Suppressor macrophage treated with lipopolysaccharide for 1 hour (primary cell): ENCODE results near the gene NUP160.
"Not testable (repeated sequence)": the region's sequence is repeated elsewhere in the genome, so short reads cannot be mapped to it uniquely, and the experiment has no call there.

Experiments
- DNase-seq, 3 donors: peaks; one replicate each; pipeline ENCODE4 v3.0.0-alpha.2; 2020 to 2022

Gene NUP160

GRCh38 chr11:47784785-47785381 lies 63.3 kb downstream of the NUP160 start:
- DNase-seq: no peak

- DNase-seq: no peak
These were observed 65.0 kb downstream of the NUP160 start for GRCh38 chr11:47783087-47783610.

- no peak for DNase-seq
These were observed 69.2 kb downstream of the NUP160 start for GRCh38 chr11:47778878-47779483.

DNA sequence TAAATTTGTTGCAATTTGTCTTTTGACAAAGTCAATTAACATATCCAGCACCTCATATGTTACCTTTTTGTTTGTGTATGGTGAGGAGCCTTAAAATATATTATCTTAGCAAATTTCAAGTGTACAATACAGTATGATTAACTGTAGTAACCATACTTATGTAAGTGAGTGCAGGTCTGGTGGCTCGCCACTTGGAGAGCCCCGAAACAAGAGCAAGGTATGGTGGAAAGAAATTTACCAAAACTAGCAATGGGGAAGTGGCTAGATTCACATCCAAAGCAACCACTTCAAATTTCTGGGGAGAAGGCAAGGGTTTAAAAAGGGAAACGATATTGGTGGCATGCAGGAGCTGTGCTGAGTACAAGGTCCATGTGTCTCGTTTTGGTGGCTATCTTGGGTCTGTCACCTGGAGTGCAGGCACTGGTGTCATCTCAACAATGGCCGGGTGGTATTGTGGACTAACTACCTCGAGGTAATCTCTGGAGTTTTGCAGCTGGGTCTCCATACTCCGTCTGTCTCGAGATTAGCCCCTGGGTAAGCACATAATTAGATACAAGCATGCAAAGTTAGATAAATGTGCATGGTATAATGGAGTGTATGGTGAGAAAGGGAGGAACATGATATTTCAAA lies 72.8 kb downstream of the NUP160 start:
- no peak for DNase-seq

GRCh38 chr11:47773882-47774281 lies 74.3 kb downstream of the NUP160 start:
- no peak for DNase-seq

GRCh38 chr11:47769556-47769955 lies 78.6 kb downstream of the NUP160 start:
- DNase-seq: not testable (repeated sequence)

- peak; percentile 53 to 72 (median 63) for DNase-seq
These were observed 80.0 kb downstream of the NUP160 start for GRCh38 chr11:47768101-47768612.

DNA sequence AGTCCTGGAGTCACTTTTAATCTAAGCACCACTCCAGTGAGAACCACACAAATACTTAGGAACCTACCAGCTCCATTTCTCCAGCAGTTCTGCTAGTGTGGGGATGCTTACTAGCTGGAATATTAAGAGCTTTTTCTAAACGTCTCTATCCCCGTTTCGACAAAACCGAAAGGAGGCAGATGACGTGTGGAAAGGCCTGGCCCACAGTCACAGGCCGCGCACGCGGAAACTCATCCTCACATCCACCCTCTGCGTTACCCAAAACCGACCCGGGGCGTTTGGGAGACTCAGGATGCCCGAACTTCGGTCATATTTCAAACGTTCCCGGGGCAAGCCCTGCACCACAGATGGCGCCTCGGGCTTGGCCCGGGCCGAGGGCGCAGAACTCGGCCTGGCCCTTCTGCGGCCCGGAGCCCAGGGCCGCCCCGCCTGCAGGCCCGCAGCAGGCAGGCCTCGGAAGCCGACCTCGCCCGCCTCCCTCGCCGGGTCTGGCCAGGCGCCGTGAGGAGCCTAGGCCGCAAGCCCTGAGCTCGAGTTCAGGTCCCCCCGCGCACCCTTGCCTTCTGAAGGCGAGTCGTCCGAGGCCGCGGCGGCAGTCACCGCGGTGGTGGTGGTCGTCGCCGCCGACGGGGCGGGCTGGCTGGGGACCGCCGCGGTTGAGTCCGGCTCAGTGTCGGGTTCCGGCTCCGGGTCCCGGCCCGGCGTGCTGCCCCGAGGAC lies 81.5 kb downstream of the NUP160 start:
- DNase-seq: peak; percentile 87 to 90 (median 89)

GRCh38 chr11:47765086-47765485 lies 83.1 kb downstream of the NUP160 start:
- no peak for DNase-seq

- not testable (repeated sequence) for DNase-seq
These were observed 88.9 kb downstream of the NUP160 start for GRCh38 chr11:47759291-47759690.

DNA sequence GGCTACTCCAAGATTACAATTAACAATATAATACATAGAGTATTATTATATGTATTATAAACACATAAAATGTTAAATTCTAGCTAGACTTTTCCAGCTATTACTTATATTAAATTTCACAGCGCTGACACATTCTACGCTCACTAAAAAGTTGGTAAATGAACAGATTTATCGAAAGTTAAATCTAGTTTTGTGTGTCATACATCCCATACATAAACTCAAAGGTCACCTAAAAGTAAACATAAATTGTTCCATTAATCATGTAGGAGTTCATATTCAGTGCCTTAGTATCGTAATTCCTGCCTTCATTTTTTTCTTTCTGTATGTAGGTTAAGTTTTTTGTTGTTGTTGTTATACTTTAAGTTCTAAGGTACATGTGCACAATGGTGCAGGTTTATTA lies 91.9 kb downstream of the NUP160 start:
- DNase-seq: no peak

- no peak for DNase-seq
These were observed 97.4 kb downstream of the NUP160 start for GRCh38 chr11:47750725-47751124.

DNA sequence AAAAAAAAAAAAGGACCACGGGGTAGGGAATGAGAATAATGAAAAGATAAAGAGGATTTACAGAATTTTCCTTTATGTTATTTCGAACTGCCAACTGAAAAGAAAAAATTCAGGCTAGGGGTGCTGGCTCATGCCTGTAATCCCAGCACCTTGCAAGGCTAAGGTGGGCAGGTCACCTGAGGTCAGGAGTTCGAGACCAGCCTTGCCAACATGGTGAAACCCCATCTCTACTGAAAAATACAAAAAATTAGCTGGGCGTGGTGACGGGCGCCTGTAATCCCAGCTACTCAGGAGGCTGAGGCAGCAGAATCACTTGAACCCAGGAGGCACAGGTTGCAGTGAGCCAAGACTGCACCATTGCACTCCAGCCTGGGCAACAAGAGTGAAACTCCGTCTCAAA lies 105.7 kb downstream of the NUP160 start:
- DNase-seq: not testable (repeated sequence)

- not testable (repeated sequence) for DNase-seq
These were observed 110.3 kb downstream of the NUP160 start for GRCh38 chr11:47737817-47738216.

GRCh38 chr11:47732271-47732670 lies 115.9 kb downstream of the NUP160 start:
- no peak for DNase-seq

DNA sequence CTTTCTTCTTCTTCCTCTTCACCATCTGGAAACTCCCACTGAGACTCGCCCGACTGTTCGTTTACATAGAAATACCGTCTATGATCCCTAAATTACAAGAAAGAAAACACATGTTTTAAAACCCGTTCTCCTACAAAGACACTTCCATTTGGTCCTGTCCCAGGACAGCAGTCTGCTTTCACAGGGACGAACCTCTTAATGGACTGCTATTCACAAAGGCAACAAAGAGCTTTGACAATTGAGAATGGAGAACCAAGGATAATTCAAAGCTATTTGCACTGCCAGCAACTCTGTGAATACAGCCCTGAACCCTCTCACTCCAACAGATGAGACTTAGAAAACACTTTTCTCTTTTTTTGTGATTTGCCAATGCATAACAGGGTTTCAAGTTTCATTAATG lies 116.7 kb downstream of the NUP160 start:
- no peak for DNase-seq
